ENCODE measurements around the gene MS4A8.
"Not testable (repeated sequence)": the region's sequence is repeated elsewhere in the genome, so short reads cannot be mapped to it uniquely, and the experiment has no call there.

The MS4A8 gene

GRCh38 chr11:60731586-60731985 lies 32.2 kb downstream of the MS4A8 start:
- no peak for DNase-seq

GRCh38 chr11:60734279-60734678 lies 34.9 kb downstream of the MS4A8 start:
- no peak for DNase-seq

GRCh38 chr11:60739114-60739513 lies 39.7 kb downstream of the MS4A8 start:
- DNase-seq = no peak

- DNase-seq = no peak
These were observed 41.2 kb downstream of the MS4A8 start for GRCh38 chr11:60740573-60740972.

- no peak for DNase-seq
These were observed 42.0 kb downstream of the MS4A8 start for GRCh38 chr11:60741421-60741820.

- no peak for DNase-seq
These were observed 43.6 kb downstream of the MS4A8 start for GRCh38 chr11:60743058-60743457.

GRCh38 chr11:60744114-60744513 lies 44.7 kb downstream of the MS4A8 start:
- DNase-seq = no peak

- no peak for DNase-seq
These were observed 48.0 kb downstream of the MS4A8 start for GRCh38 chr11:60747359-60747873.

GRCh38 chr11:60748225-60748624 lies 48.8 kb downstream of the MS4A8 start:
- DNase-seq = no peak

- no peak for DNase-seq
These were observed 49.4 kb downstream of the MS4A8 start for GRCh38 chr11:60748821-60749220.

- DNase-seq = no peak
These were observed 51.5 kb downstream of the MS4A8 start for GRCh38 chr11:60750911-60751310.

GRCh38 chr11:60753309-60753708 lies 53.9 kb downstream of the MS4A8 start:
- DNase-seq = no peak

GRCh38 chr11:60754887-60755286 lies 55.5 kb downstream of the MS4A8 start:
- no peak for DNase-seq

GRCh38 chr11:60756307-60757032 lies 57.1 kb downstream of the MS4A8 start, which contains the start of gene MS4A15:
Gene MS4A15 (plus strand): TSS chr11:60756867. CDS start chr11:60763734, 6,867 bp downstream.
- DNase-seq = no peak

GRCh38 chr11:60757231-60757800 lies 57.9 kb downstream of the MS4A8 start:
- no peak for DNase-seq

GRCh38 chr11:60758671-60759070 lies 59.3 kb downstream of the MS4A8 start:
- DNase-seq = not testable (repeated sequence)

- DNase-seq = not testable (repeated sequence)
These were observed 60.2 kb downstream of the MS4A8 start for GRCh38 chr11:60759438-60760225.

- DNase-seq = no peak
These were observed 62.2 kb downstream of the MS4A8 start for GRCh38 chr11:60761436-60762190.

- DNase-seq = no peak
These were observed 63.7 kb downstream of the MS4A8 start for GRCh38 chr11:60762851-60763691.

GRCh38 chr11:60763692-60764369 lies 64.4 kb downstream of the MS4A8 start:
- DNase-seq = no peak

GRCh38 chr11:60764879-60765278 lies 65.5 kb downstream of the MS4A8 start:
- no peak for DNase-seq
